SK-N-SH (cell line): Measurements from ENCODE around the gene RASA3. TPM values are rescaled to one million over a fixed set of nuclear protein-coding genes. Genes with fewer than 3 reads are reported as not detected.

Experiments
- CTCF ChIA-PET: fragments of 300-600, 350-600 bp; formaldehyde crosslinking; extraction: SDS; loops from one replicate; lab custom pipeline; 2021; lab: Yijun Ruan, JAX
- POLR2A ChIA-PET: fragments of 350-600 bp; sonication (Branson Sonifier 250); formaldehyde crosslinking; extraction: SDS; loops from one replicate; lab custom pipeline; 2020; ENCODE audit warnings: antibody characterized with exemption, inconsistent platforms; lab: Yijun Ruan, JAX
- DNase-seq: peaks from one replicate; pipeline ENCODE4 v3.0.0; 2012
- H2AFZ ChIP-seq: fragments of 200-600 bp; sonication (generic); 2 replicates; pipeline ENCODE4 v1.8.1; 2016; ENCODE audit warnings: antibody characterized with exemption, mild to moderate bottlenecking, low read depth
- H3F3A ChIP-seq: fragments of 200-600 bp; sonication (generic); replicated peaks from 2 replicates; pipeline ENCODE3; 2016; ENCODE audit warnings: antibody characterized with exemption, mild to moderate bottlenecking; ENCODE audit not compliant: insufficient read depth
- H3K27ac ChIP-seq, 2 experiments: fragments of 200-500 bp in 1 of 2; fragments of 200-600 bp in 1 of 2; sonication (Bioruptor generic) in 1 of 2; sonication (generic), shearing (Covaris generic) in 1 of 2; 2 replicates each; pipeline versions ENCODE4 v1.5.1 to v1.6.1; 2014 to 2016; ENCODE audit warnings: low read depth in 2 of 2, inconsistent platforms in 1 of 2, low read length in 1 of 2, mild to moderate bottlenecking in 1 of 2, mixed read lengths in 1 of 2
- H3K27me3 ChIP-seq: fragments of 200-600 bp; sonication (generic), shearing (Covaris generic); 2 replicates; pipeline ENCODE4 v1.6.1; 2016; ENCODE audit warnings: mixed run types; ENCODE audit not compliant: insufficient read depth
- H3K36me3 ChIP-seq, 2 experiments: fragments of 200-500 bp in 1 of 2; fragments of 200-600 bp in 1 of 2; sonication (Bioruptor generic) in 1 of 2; sonication (generic) in 1 of 2; replicated peaks in 1 of 2; 2 replicates each; pipeline versions ENCODE3 to v1.5.1; 2014 to 2016; ENCODE audit warnings: low read length in 1 of 2, mild to moderate bottlenecking in 1 of 2; ENCODE audit not compliant: insufficient read depth in 2 of 2, control insufficient read depth in 1 of 2
- H3K4me1 ChIP-seq, 2 experiments: fragments of 200-500 bp in 1 of 2; fragments of 200-600 bp in 1 of 2; sonication (Bioruptor generic) in 1 of 2; sonication (generic), shearing (Covaris generic) in 1 of 2; 2 replicates each; pipeline versions ENCODE4 v1.5.1 to v1.6.1; 2014 to 2016; ENCODE audit warnings: low read depth in 1 of 2, low read length in 1 of 2, mixed run types in 1 of 2; ENCODE audit not compliant: insufficient read depth in 2 of 2, control insufficient read depth in 1 of 2
- H3K4me2 ChIP-seq: fragments of 200-600 bp; sonication (generic), shearing (Covaris generic); 2 replicates; pipeline ENCODE4 v1.6.1; 2017; ENCODE audit warnings: mixed run types
- H3K4me3 ChIP-seq, 2 experiments: fragments of 200-500 bp in 1 of 2; fragments of 200-600 bp in 1 of 2; sonication (Bioruptor generic) in 1 of 2; sonication (generic), shearing (Covaris generic) in 1 of 2; 2 replicates each; pipeline versions ENCODE4 v1.5.1 to v1.8.1; 2014 to 2016; ENCODE audit warnings: low read depth in 2 of 2, inconsistent platforms in 1 of 2, low read length in 1 of 2, mild to moderate bottlenecking in 1 of 2, mixed read lengths in 1 of 2, moderate library complexity in 1 of 2
- H3K79me2 ChIP-seq: fragments of 200-600 bp; sonication (generic); 2 replicates; pipeline ENCODE4 v1.8.1; 2017; ENCODE audit warnings: mild to moderate bottlenecking; ENCODE audit not compliant: insufficient read depth
- H3K9ac ChIP-seq: fragments of 200-600 bp; sonication (generic); 2 replicates; pipeline ENCODE4 v1.6.1; 2017; ENCODE audit warnings: mixed run types
- H3K9me2 ChIP-seq: fragments of 200-600 bp; sonication (generic); 2 replicates; pipeline ENCODE4 v1.6.1; 2017; ENCODE audit warnings: mixed run types
- H3K9me3 ChIP-seq: fragments of 200-600 bp; sonication (generic); 2 replicates; pipeline ENCODE4 v1.6.1; 2017; ENCODE audit warnings: mixed run types, mild to moderate bottlenecking, moderate library complexity
- H4K20me1 ChIP-seq: fragments of 200-600 bp; sonication (generic); 2 replicates; pipeline ENCODE4 v1.6.1; 2017; ENCODE audit warnings: mild to moderate bottlenecking, mixed run types; ENCODE audit not compliant: insufficient read depth
- FOXJ3 ChIP-seq: sonication (generic); formaldehyde crosslinking; IDR thresholded peaks from 2 replicates; pipeline ENCODE4 v1.5.1; 2020; ENCODE audit warnings: mild to moderate bottlenecking, missing genetic modification reagents
- FOXM1 ChIP-seq: IDR thresholded peaks from 2 replicates; pipeline ENCODE4 v1.4.0; 2012; ENCODE audit warnings: low read depth, mild to moderate bottlenecking
- MAX ChIP-seq: IDR thresholded peaks from 2 replicates; pipeline ENCODE4 v1.4.0; 2012; ENCODE audit warnings: low read depth
- MEF2A ChIP-seq: IDR thresholded peaks from 2 replicates; pipeline ENCODE4 v1.4.0; 2012; ENCODE audit warnings: low read depth, borderline replicate concordance
- NFIC ChIP-seq: IDR thresholded peaks from 2 replicates; pipeline ENCODE4 v1.4.0; 2012; ENCODE audit warnings: borderline replicate concordance
- PBX3 ChIP-seq: IDR thresholded peaks from 2 replicates; pipeline ENCODE4; 2012
- RAD21 ChIP-seq: IDR thresholded peaks from 2 replicates; pipeline ENCODE4 v1.6.1; 2012; ENCODE audit warnings: mild to moderate bottlenecking, low read length
- RFX5 ChIP-seq: IDR thresholded peaks from 2 replicates; pipeline ENCODE4 v1.6.1; 2012; ENCODE audit warnings: mild to moderate bottlenecking, improper control_type of control experiment, low read length
- YY1 ChIP-seq: IDR thresholded peaks from 2 replicates; pipeline ENCODE4 v1.4.0; 2012; ENCODE audit warnings: low read depth, mild to moderate bottlenecking
- ZBTB33 ChIP-seq: IDR thresholded peaks from 2 replicates; pipeline ENCODE4 v1.4.0; 2012; ENCODE audit warnings: low read depth, borderline replicate concordance
- WGBS: methylation state at CpG from one replicate; pipeline ENCODE4 v1.1.6; 2017; ENCODE audit warnings: low lambda C conversion rate; 5-methylcytosine and 5-hydroxymethylcytosine counted together
- polyA plus RNA-seq, 3 experiments: library from polyadenylated mRNA; depleted of rRNA; stranded (reverse); fragments of >200 nt; gene quantifications; 2 replicates each; pipeline ENCODE4 v1.2.3, GENCODE V29; 2012
- TF ChIP-seq, protein P1 (sequence below): IDR thresholded peaks from 2 replicates; pipeline ENCODE4 v1.6.1; 2012; ENCODE audit warnings: mild to moderate bottlenecking, low read depth, low read length, moderate library complexity

Gene RASA3
- polyA plus RNA-seq, 1 of the 3 experiments (the other 2 are of a cell fraction): 25.1 TPM

DNA sequence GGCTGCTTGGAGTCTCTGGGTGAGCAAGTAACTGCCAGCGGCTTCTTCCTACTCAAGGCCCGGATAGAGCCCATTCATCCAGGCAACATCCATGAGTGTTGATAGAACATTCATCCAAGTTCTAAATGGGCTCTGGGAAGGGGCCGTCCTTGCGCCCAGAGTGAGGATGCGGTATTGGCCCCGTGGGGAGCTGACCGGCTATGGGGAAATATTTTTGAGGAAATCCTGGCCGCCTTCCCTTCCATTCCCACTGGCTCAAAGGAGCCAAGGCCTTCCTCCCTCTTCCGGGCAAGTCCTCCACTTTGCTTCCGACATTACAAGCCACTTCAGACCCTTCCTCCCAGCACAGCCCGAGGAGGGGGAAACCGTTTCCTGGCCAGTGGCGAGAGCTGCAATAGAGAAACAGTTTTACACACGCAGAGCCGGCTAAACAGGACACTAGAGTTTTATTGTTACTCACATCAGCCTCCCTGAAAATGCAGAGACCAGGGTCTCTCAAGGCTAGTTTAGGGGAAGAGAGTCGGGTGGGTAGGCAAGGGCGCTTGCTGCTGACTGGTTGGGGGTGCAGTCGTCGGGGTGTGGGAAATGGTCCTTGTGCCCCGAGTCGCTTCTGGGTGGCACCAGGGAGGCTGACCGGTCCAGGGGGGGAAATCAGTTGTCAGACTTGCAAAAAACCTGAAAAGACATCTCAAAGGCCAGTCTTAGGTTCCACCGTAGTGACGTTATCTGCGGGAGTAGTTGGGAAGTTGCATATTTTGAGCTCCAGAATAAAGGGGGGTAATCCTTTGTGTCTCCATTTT is 196.1 kb downstream of the RASA3 start:
- H3K9ac ChIP-seq: no peak overlapping the region
- peaks cover 8% of the 10 kb centered on the region for H3F3A ChIP-seq
- H3K4me3 ChIP-seq: no peak overlapping the region
- ChIA-PET CTCF (no interaction called here), POLR2A (no interaction called here)
- no peak overlapping the region for H2AFZ ChIP-seq
- H3K9me2 ChIP-seq: no peaks in the 10 kb centered on the region
- no peak overlapping the region for H3K4me2 ChIP-seq
- peak; percentile 18 for DNase-seq
- peaks cover 0 to 21% of the 10 kb centered on the region in 2 experiments; a peak in 1 of 4 replicates for H3K4me1 ChIP-seq
- no peaks in the 10 kb centered on the region for H3K36me3 ChIP-seq
- H3K27me3 ChIP-seq: no peaks in the 10 kb centered on the region
- no peak overlapping the region for H3K27ac ChIP-seq
- H3K79me2 ChIP-seq: no peaks in the 10 kb centered on the region
- TF ChIP-seq FOXM1 (no peak), NFIC (no peak), MAX (no peak), FOXJ3 (CRISPR knock-in tag) (no peak), RAD21 (no peak), MEF2A (no peak), YY1 (no peak), RFX5 (no peak), ZBTB33 (no peak), PBX3 (no peak)
- TF ChIP-seq, protein P1, sequence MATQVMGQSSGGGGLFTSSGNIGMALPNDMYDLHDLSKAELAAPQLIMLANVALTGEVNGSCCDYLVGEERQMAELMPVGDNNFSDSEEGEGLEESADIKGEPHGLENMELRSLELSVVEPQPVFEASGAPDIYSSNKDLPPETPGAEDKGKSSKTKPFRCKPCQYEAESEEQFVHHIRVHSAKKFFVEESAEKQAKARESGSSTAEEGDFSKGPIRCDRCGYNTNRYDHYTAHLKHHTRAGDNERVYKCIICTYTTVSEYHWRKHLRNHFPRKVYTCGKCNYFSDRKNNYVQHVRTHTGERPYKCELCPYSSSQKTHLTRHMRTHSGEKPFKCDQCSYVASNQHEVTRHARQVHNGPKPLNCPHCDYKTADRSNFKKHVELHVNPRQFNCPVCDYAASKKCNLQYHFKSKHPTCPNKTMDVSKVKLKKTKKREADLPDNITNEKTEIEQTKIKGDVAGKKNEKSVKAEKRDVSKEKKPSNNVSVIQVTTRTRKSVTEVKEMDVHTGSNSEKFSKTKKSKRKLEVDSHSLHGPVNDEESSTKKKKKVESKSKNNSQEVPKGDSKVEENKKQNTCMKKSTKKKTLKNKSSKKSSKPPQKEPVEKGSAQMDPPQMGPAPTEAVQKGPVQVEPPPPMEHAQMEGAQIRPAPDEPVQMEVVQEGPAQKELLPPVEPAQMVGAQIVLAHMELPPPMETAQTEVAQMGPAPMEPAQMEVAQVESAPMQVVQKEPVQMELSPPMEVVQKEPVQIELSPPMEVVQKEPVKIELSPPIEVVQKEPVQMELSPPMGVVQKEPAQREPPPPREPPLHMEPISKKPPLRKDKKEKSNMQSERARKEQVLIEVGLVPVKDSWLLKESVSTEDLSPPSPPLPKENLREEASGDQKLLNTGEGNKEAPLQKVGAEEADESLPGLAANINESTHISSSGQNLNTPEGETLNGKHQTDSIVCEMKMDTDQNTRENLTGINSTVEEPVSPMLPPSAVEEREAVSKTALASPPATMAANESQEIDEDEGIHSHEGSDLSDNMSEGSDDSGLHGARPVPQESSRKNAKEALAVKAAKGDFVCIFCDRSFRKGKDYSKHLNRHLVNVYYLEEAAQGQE: no peak
- WGBS: 92% methylated on average over 25 of the region's 25 CpGs
- H3K9me3 ChIP-seq: no peaks in the 10 kb centered on the region
- no peaks in the 10 kb centered on the region for H4K20me1 ChIP-seq
